Activated naive CD8-positive, alpha-beta T cell treated with anti-CD3 and anti-CD28 coated beads, Interleukin-2, amount 50 U/mL, for 24 hours (primary cell): ENCODE data around the gene IST1.

Source experiments
- ATAC-seq: fragments of 150-1000 bp; cut with Tn5 transposase; one replicate; pipeline ENCODE4 v1.10.0; 2021
- DNase-seq: peaks from one replicate; pipeline ENCODE4 v3.0.0; 2021
- H3K27ac Mint-ChIP-seq: one replicate; pipeline ENCODE4 v1.8.0; 2021; ENCODE audit warnings: mild to moderate bottlenecking, mixed read lengths
- H3K27me3 Mint-ChIP-seq: one replicate; pipeline ENCODE4 v1.8.0; 2021; ENCODE audit warnings: mixed read lengths
- H3K36me3 Mint-ChIP-seq: one replicate; pipeline ENCODE4 v1.8.0; 2021; ENCODE audit warnings: low read depth, mixed read lengths
- H3K4me1 Mint-ChIP-seq: one replicate; pipeline ENCODE4 v1.8.0; 2021; ENCODE audit warnings: mixed read lengths
- H3K4me3 Mint-ChIP-seq: one replicate; pipeline ENCODE4 v1.8.0; 2021; ENCODE audit warnings: mild to moderate bottlenecking, moderate library complexity, mixed read lengths
- H3K9me3 Mint-ChIP-seq: one replicate; pipeline ENCODE4 v1.8.0; 2021; ENCODE audit warnings: mixed read lengths

Gene IST1

DNA sequence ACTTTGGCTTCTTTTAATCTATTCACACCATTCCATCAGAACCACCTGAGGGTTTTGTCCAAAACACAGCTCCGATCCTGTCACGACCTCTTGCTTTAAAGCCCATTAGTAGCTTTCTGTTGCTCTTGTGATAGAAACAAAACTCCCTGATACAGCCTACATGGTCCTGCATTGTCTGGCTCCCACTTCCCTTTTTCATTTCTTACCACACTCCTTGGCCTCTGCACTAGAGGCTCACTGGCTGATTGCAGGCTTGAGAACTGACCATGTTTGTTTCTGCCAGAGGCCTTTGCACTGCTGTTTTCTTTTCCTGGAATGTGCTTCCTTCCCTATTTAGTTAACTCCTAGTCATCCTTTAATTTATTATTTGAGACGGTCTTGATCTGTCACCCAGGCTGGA lies 23.7 kb downstream of the IST1 start:
- H3K4me3 Mint-ChIP-seq, result no peak overlapping the region
- peaks cover 23% of the 10 kb centered on the region for H3K4me1 Mint-ChIP-seq
- H3K27me3 Mint-ChIP-seq, result no peaks in the 10 kb centered on the region
- H3K27ac Mint-ChIP-seq, result peak overlapping the region; percentile 20
- ATAC-seq (no peak), DNase-seq (no peak)
- H3K36me3 Mint-ChIP-seq, result peaks cover 78% of the 10 kb centered on the region
- H3K9me3 Mint-ChIP-seq, result no peaks in the 10 kb centered on the region

- H3K36me3 Mint-ChIP-seq, result peaks cover 80% of the 10 kb centered on the region
- H3K4me3 Mint-ChIP-seq, result no peak overlapping the region
- peak overlapping the region; percentile 12 for H3K27ac Mint-ChIP-seq
- no peaks in the 10 kb centered on the region for H3K9me3 Mint-ChIP-seq
- peaks cover 12% of the 10 kb centered on the region for H3K4me1 Mint-ChIP-seq
- H3K27me3 Mint-ChIP-seq, result no peaks in the 10 kb centered on the region
- ATAC-seq (no peak), DNase-seq (no peak)
These were observed 25.3 kb downstream of the IST1 start for GRCh38 chr16:71920658-71921057.

- DNase-seq, result no peak
These were observed 28.8 kb downstream of the IST1 start for GRCh38 chr16:71923941-71924690.

DNA sequence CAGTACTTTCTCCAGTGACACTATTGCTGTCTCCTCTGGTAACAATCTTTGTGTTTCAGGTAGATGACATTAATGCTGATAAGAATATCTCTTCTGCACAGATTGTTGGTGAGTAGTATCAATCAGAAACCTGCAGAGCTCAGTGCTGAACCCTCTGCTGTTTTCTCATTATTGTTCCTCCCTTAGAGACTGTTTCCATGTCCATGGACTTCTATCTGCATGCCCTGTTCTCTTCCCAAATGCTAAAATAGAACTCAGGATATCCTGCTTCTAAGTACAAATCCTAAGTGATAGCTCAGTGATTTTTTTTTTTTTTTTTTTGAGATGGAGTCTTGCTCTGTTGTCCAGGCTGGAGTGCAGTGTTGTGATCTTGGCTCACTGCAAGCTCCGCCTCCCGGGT lies 29.4 kb downstream of the IST1 start:
- H3K9me3 Mint-ChIP-seq, result no peaks in the 10 kb centered on the region
- H3K27ac Mint-ChIP-seq, result no peak overlapping the region
- H3K4me3 Mint-ChIP-seq, result no peak overlapping the region
- DNase-seq (no peak), ATAC-seq (no peak)
- H3K4me1 Mint-ChIP-seq, result peaks cover 5% of the 10 kb centered on the region
- H3K36me3 Mint-ChIP-seq, result peaks cover 69% of the 10 kb centered on the region
- H3K27me3 Mint-ChIP-seq, result no peaks in the 10 kb centered on the region

More at GRCh38 chr16:71923941-71924690, 28.8 kb downstream of the IST1 start:
- Mint-ChIP-seq H3K27me3 (no peaks in the 10 kb centered on the region), H3K4me3 (no peak overlapping the region), H3K4me1 (peaks cover 5% of the 10 kb centered on the region), H3K27ac (no peak overlapping the region), H3K9me3 (no peaks in the 10 kb centered on the region), H3K36me3 (peaks cover 74% of the 10 kb centered on the region)
- no peak for ATAC-seq

DNA sequence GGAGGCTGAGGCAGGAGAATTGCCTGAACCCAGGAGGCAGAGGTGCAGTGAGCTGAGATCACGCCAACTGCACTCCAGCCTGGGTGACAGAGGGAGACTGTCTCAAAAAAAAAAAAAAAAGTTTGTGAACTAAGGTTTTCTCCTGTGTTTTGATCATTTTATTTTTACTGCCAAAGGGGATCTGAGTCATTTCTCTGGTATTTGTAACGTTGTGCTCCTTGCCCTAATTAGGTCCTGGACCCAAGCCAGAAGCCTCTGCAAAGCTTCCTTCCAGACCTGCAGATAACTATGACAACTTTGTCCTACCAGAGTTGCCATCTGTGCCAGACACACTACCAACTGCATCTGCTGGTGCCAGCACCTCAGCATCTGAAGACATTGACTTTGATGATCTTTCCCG lies 32.1 kb downstream of the IST1 start:
- H3K4me3 Mint-ChIP-seq, result no peak overlapping the region
- peaks cover 8% of the 10 kb centered on the region for H3K4me1 Mint-ChIP-seq
- H3K27me3 Mint-ChIP-seq, result no peaks in the 10 kb centered on the region
- peaks cover 53% of the 10 kb centered on the region for H3K36me3 Mint-ChIP-seq
- no peaks in the 10 kb centered on the region for H3K9me3 Mint-ChIP-seq
- no peak for DNase-seq
- H3K27ac Mint-ChIP-seq, result peak overlapping the region; percentile 55
- ATAC-seq, result no peak

- ATAC-seq (no peak), DNase-seq (no peak)
- Mint-ChIP-seq H3K36me3 (peaks cover 50% of the 10 kb centered on the region), H3K4me3 (no peak overlapping the region), H3K4me1 (peaks cover 8% of the 10 kb centered on the region), H3K9me3 (no peaks in the 10 kb centered on the region), H3K27ac (peak overlapping the region; percentile 55), H3K27me3 (no peaks in the 10 kb centered on the region)
These were observed 32.5 kb downstream of the IST1 start for GRCh38 chr16:71927787-71928186.

DNA sequence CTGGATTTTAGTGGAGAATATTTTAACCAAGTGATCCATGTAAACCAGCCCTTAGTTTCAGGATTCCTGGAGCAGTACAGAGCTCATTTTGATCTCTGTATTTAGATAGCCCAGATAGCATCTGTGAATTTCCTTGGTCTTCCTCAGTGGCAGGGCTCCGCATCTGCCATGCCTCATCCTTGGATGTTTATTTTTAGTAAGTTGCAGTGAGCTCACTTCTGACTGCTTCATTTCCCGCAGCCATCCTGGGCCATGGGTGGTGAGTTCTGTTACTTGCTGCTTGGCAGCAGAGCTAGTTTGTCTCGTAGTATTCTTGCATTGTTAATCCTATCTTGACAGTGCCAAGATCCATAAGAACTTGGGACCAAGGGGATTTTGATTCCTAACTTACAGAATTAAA lies 33.7 kb downstream of the IST1 start:
- ATAC-seq (no peak), DNase-seq (no peak)
- Mint-ChIP-seq H3K4me3 (no peak overlapping the region), H3K4me1 (peaks cover 8% of the 10 kb centered on the region), H3K36me3 (peaks cover 40% of the 10 kb centered on the region), H3K9me3 (no peaks in the 10 kb centered on the region), H3K27me3 (no peaks in the 10 kb centered on the region), H3K27ac (peak overlapping the region; percentile 13)

GRCh38 chr16:71930013-71930563 lies 34.8 kb downstream of the IST1 start:
- Mint-ChIP-seq H3K9me3 (no peaks in the 10 kb centered on the region), H3K27ac (no peak overlapping the region), H3K27me3 (no peaks in the 10 kb centered on the region), H3K4me1 (peaks cover 8% of the 10 kb centered on the region), H3K36me3 (peaks cover 33% of the 10 kb centered on the region), H3K4me3 (no peak overlapping the region)
- ATAC-seq (no peak), DNase-seq (no peak)

DNA sequence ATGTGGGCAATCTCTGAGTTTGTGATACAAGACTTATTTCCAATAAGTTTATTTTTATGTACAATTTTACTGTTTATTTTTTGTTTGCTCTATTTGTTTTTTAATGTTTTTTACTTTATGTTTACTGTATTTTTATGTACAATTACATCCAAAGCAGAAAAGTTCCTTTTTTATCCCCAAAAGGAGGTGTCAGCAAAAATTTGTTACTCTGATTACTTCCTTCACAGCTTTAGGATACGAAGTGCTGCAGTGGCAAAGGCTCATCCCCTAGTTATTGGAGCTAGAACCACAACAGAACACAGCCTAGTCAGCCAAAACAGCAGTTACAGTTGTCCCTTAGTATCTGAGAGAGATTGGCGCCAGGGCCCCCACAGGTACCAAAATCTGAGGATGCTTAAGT lies 35.7 kb downstream of the IST1 start:
- Mint-ChIP-seq H3K4me1 (peaks cover 8% of the 10 kb centered on the region), H3K36me3 (peaks cover 30% of the 10 kb centered on the region), H3K9me3 (no peaks in the 10 kb centered on the region), H3K27ac (no peak overlapping the region), H3K4me3 (no peak overlapping the region), H3K27me3 (no peaks in the 10 kb centered on the region)
- ATAC-seq, result no peak
- no peak for DNase-seq

DNA sequence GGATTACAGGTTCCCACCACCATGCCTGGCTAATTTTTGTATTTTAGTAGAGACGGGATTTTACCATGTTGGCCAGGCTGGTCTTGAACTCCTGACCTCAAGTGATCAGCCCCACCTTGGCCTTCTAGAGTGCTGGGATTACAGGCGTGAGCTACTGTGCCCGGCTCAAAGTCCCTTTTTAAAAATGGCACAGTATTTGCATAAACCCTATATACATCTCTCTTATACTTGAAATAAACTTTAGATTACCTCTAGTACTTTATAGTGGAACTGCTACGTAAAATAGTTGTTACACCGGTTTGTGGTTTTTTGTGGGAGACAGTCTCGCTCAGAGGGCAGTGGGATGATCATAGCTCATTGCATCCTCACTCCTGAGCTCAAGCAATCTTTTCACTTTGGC lies 36.3 kb downstream of the IST1 start:
- Mint-ChIP-seq H3K4me1 (peaks cover 7% of the 10 kb centered on the region), H3K4me3 (no peak overlapping the region), H3K27ac (no peak overlapping the region), H3K36me3 (peaks cover 27% of the 10 kb centered on the region), H3K27me3 (no peaks in the 10 kb centered on the region), H3K9me3 (no peaks in the 10 kb centered on the region)
- ATAC-seq, result no peak
- DNase-seq, result no peak

DNA sequence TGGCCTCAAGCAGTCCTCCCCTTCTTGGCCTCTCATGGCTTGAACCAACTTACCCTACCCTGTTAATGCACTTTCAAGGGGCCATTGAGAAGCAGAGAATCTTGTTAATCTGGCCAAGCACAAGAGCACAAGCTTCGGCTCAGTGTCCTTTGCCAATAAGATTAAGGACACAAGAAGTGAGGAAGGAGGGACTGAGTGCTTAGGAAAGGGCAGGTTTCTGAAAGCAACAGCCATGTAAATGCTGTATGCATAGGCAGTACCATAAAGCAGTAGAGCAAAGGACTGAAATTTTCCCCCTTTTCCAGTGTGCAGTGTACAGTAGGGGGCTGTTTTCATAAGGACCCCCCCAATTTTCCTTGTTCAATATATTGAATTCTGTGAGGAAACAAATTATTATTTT lies 37.7 kb downstream of the IST1 start:
- Mint-ChIP-seq H3K27me3 (no peaks in the 10 kb centered on the region), H3K4me1 (peaks cover 4% of the 10 kb centered on the region), H3K4me3 (no peak overlapping the region), H3K36me3 (peaks cover 15% of the 10 kb centered on the region), H3K9me3 (no peaks in the 10 kb centered on the region), H3K27ac (no peak overlapping the region)
- DNase-seq, result no peak
- no peak for ATAC-seq

- Mint-ChIP-seq H3K4me1 (peaks cover 4% of the 10 kb centered on the region), H3K27ac (no peak overlapping the region), H3K9me3 (no peaks in the 10 kb centered on the region), H3K27me3 (no peaks in the 10 kb centered on the region), H3K4me3 (no peak overlapping the region), H3K36me3 (peaks cover 10% of the 10 kb centered on the region)
- DNase-seq (no peak), ATAC-seq (no peak)
These were observed 38.8 kb downstream of the IST1 start for GRCh38 chr16:71933913-71934695.

DNA sequence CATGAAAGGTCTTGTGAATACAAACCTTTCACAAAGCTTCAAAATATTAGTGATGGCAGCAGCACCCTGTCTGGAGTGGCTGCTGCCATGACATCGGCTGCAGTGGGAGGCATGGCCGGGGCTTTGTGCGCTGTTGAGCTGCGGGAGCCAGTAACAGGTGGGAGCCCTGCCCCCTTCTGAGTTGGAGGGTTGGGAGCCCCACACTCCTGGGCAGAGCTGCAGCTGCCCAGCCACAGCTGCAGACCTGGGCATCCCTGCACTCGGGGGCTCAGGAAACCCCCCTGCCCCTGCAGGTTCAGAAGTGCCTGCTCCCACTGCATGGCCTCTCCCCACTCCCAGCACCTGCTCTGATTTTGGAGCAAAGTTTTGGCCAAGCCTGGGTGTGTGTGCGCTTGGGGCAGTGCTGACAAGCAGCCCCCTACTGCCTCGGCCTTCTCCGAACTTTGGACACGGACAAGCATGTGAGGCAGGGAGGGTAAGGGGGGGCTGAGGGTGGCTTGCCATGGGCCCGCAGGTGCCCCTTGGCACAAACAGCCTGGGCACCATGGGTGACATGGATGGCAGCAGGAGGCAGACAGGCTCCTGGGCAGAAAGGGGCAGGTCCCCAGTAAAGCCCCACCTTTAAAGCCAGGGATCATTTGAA lies 42.7 kb downstream of the IST1 start:
- Mint-ChIP-seq H3K27ac (no peak overlapping the region), H3K9me3 (no peaks in the 10 kb centered on the region), H3K4me1 (no peaks in the 10 kb centered on the region), H3K27me3 (no peaks in the 10 kb centered on the region), H3K36me3 (no peaks in the 10 kb centered on the region), H3K4me3 (no peak overlapping the region)
- DNase-seq (no peak), ATAC-seq (no peak)

GRCh38 chr16:71943887-71944286 lies 48.6 kb downstream of the IST1 start:
- no peaks in the 10 kb centered on the region for H3K36me3 Mint-ChIP-seq
- H3K4me3 Mint-ChIP-seq, result no peak overlapping the region
- H3K27ac Mint-ChIP-seq, result no peak overlapping the region
- H3K9me3 Mint-ChIP-seq, result no peaks in the 10 kb centered on the region
- H3K4me1 Mint-ChIP-seq, result peaks cover 3% of the 10 kb centered on the region
- no peak for ATAC-seq
- no peak for DNase-seq
- H3K27me3 Mint-ChIP-seq, result peaks cover 4% of the 10 kb centered on the region

- H3K36me3 Mint-ChIP-seq, result no peaks in the 10 kb centered on the region
- H3K27ac Mint-ChIP-seq, result no peak overlapping the region
- DNase-seq, result no peak
- peaks cover 3% of the 10 kb centered on the region for H3K4me1 Mint-ChIP-seq
- H3K9me3 Mint-ChIP-seq, result no peaks in the 10 kb centered on the region
- H3K4me3 Mint-ChIP-seq, result no peak overlapping the region
- ATAC-seq, result peak; percentile 36
- peaks cover 5% of the 10 kb centered on the region for H3K27me3 Mint-ChIP-seq
These were observed 50.3 kb downstream of the IST1 start for GRCh38 chr16:71945616-71946015.
